H9 (cell line): ENCODE data around the gene CLINT1. TPM values are rescaled to one million over a fixed set of nuclear protein-coding genes. Genes with fewer than 3 reads are reported as not detected.
"Not testable (repeated sequence)": the region's sequence is repeated elsewhere in the genome, so short reads cannot be mapped to it uniquely, and the experiment has no call there.

ENCODE experiments used
- DNase-seq: peaks from one replicate; pipeline ENCODE4 v3.0.0-alpha.2; 2017
- H2AFZ ChIP-seq: one replicate; pipeline ENCODE4 v1.6.1; 2013; ENCODE audit warnings: mild to moderate bottlenecking, low read length, control low read depth, moderate library complexity
- H2AK5ac ChIP-seq: 2 replicates; pipeline ENCODE4 v1.6.1; 2013; ENCODE audit warnings: low read length, control low read depth, mixed read lengths; ENCODE audit not compliant: insufficient read length
- H2BK120ac ChIP-seq: one replicate; pipeline ENCODE4 v1.6.1; 2013; ENCODE audit warnings: low read depth, mild to moderate bottlenecking, low read length, control low read depth, inconsistent platforms; ENCODE audit not compliant: poor library complexity, severe bottlenecking
- H2BK12ac ChIP-seq: 2 replicates; pipeline ENCODE4 v1.6.1; 2013; ENCODE audit warnings: low read length, control low read depth, mixed read lengths, low read depth; ENCODE audit not compliant: insufficient read length
- H2BK15ac ChIP-seq: 2 replicates; pipeline ENCODE4 v1.6.1; 2013; ENCODE audit warnings: low read depth, low read length, control low read depth
- H2BK20ac ChIP-seq: one replicate; pipeline ENCODE4 v1.6.1; 2013; ENCODE audit warnings: low read depth, mild to moderate bottlenecking, low read length, control low read depth, inconsistent platforms; ENCODE audit not compliant: poor library complexity, severe bottlenecking
- H2BK5ac ChIP-seq: 2 replicates; pipeline ENCODE4 v1.6.1; 2013; ENCODE audit warnings: low read length, control low read depth, mixed read lengths; ENCODE audit not compliant: insufficient read length
- H3K14ac ChIP-seq: 2 replicates; pipeline ENCODE4 v1.6.1; 2013; ENCODE audit warnings: low read length, control low read depth; ENCODE audit not compliant: insufficient read depth
- H3K18ac ChIP-seq: 2 replicates; pipeline ENCODE4 v1.6.1; 2013; ENCODE audit warnings: low read depth, mild to moderate bottlenecking, mixed read lengths, low read length, control low read depth; ENCODE audit not compliant: insufficient read length
- H3K23ac ChIP-seq: 2 replicates; pipeline ENCODE4 v1.6.1; 2013; ENCODE audit warnings: low read length, control low read depth, mixed read lengths, low read depth; ENCODE audit not compliant: insufficient read length
- H3K23me2 ChIP-seq: 2 replicates; pipeline ENCODE4 v1.6.1; 2013; ENCODE audit warnings: low read depth, mild to moderate bottlenecking, mixed read lengths, low read length, control low read depth; ENCODE audit not compliant: insufficient read length, poor library complexity, severe bottlenecking
- H3K27ac ChIP-seq: 2 replicates; pipeline ENCODE4 v1.5.1; 2013; ENCODE audit warnings: low read length, control low read depth, mixed read lengths, low read depth; ENCODE audit not compliant: insufficient read length
- H3K27me3 ChIP-seq: 2 replicates; pipeline ENCODE4 v1.6.1; 2013; ENCODE audit warnings: low read length, control low read depth, inconsistent platforms; ENCODE audit not compliant: insufficient read depth
- H3K4ac ChIP-seq: 2 replicates; pipeline ENCODE4 v1.6.1; 2013; ENCODE audit warnings: low read depth, mild to moderate bottlenecking, control low read depth, inconsistent platforms, low read length, moderate library complexity
- H3K4me1 ChIP-seq: 2 replicates; pipeline ENCODE4 v1.6.1; 2013; ENCODE audit warnings: low read length, control low read depth, inconsistent platforms; ENCODE audit not compliant: insufficient read depth
- H3K4me2 ChIP-seq: 2 replicates; pipeline ENCODE4 v1.6.1; 2013; ENCODE audit warnings: low read length, control low read depth, mixed read lengths; ENCODE audit not compliant: insufficient read length, insufficient read depth
- H3K56ac ChIP-seq: 2 replicates; pipeline ENCODE4 v1.6.1; 2013; ENCODE audit warnings: low read depth, mild to moderate bottlenecking, mixed read lengths, low read length, control low read depth; ENCODE audit not compliant: insufficient read length
- H3K79me1 ChIP-seq: 2 replicates; pipeline ENCODE4 v1.6.1; 2013; ENCODE audit warnings: low read depth, mild to moderate bottlenecking, moderate library complexity, low read length, control low read depth, inconsistent platforms; ENCODE audit not compliant: insufficient read depth, poor library complexity, severe bottlenecking
- H3K79me2 ChIP-seq: 2 replicates; pipeline ENCODE4 v1.6.1; 2013; ENCODE audit warnings: low read length, control low read depth, inconsistent platforms; ENCODE audit not compliant: insufficient read depth
- H3K9ac ChIP-seq: 2 replicates; pipeline ENCODE4 v1.6.1; 2013; ENCODE audit warnings: low read length, control low read depth, mixed read lengths; ENCODE audit not compliant: insufficient read length; ENCODE audit errors: extremely low read depth
- H3K9me3 ChIP-seq: one replicate; pipeline ENCODE4 v1.6.1; 2013; ENCODE audit warnings: low read depth, low read length, inconsistent platforms; ENCODE audit not compliant: control insufficient read depth
- H3T11ph ChIP-seq: one replicate; pipeline ENCODE4 v1.6.1; 2013; ENCODE audit warnings: mild to moderate bottlenecking, low read length, control low read depth, inconsistent platforms
- H4K20me1 ChIP-seq: one replicate; pipeline ENCODE4 v1.6.1; 2013; ENCODE audit not compliant: control insufficient read depth, insufficient read length, insufficient read depth
- H4K5ac ChIP-seq: 2 replicates; pipeline ENCODE4 v1.6.1; 2013; ENCODE audit warnings: low read depth, mild to moderate bottlenecking, mixed read lengths, low read length, control low read depth; ENCODE audit not compliant: insufficient read length
- H4K8ac ChIP-seq: replicated peaks from 2 replicates; pipeline ENCODE4 v1.6.1; 2013; ENCODE audit warnings: low read length, control low read depth, mixed read lengths, low read depth; ENCODE audit not compliant: insufficient read length
- H4K91ac ChIP-seq: 2 replicates; pipeline ENCODE4 v1.6.1; 2013; ENCODE audit warnings: low read depth, mild to moderate bottlenecking, moderate library complexity, mixed read lengths, low read length, control low read depth; ENCODE audit not compliant: insufficient read length
- H3K27ac Mint-ChIP-seq, 3 experiments: 2 replicates in 2 of 3; 3 replicates in 1 of 3; pipeline ENCODE4 v1.8.0; 2020 to 2021; ENCODE audit warnings: mixed read lengths in 3 of 3, mild to moderate bottlenecking in 1 of 3, moderate library complexity in 1 of 3
- H3K27me3 Mint-ChIP-seq: 2 replicates; pipeline ENCODE4 v1.8.0; 2021; ENCODE audit warnings: low read depth, mild to moderate bottlenecking, moderate library complexity, mixed read lengths
- H3K36me3 Mint-ChIP-seq, 3 experiments: 2 replicates in 2 of 3; 3 replicates in 1 of 3; pipeline ENCODE4 v1.8.0; 2020 to 2021; ENCODE audit warnings: low read depth in 3 of 3, mixed read lengths in 3 of 3; ENCODE audit not compliant: insufficient read depth in 1 of 3
- H3K4me1 Mint-ChIP-seq, 2 experiments: 2 replicates each; pipeline ENCODE4 v1.8.0; 2020; ENCODE audit warnings: mixed read lengths in 2 of 2
- H3K4me3 Mint-ChIP-seq, 2 experiments: 2 replicates in 1 of 2; 3 replicates in 1 of 2; pipeline ENCODE4 v1.8.0; 2020 to 2021; ENCODE audit warnings: mild to moderate bottlenecking in 2 of 2, mixed read lengths in 2 of 2, moderate library complexity in 1 of 2
- H3K9me3 Mint-ChIP-seq, 2 experiments: 2 replicates in 1 of 2; 3 replicates in 1 of 2; pipeline ENCODE4 v1.8.0; 2020; ENCODE audit warnings: mild to moderate bottlenecking in 2 of 2, mixed read lengths in 2 of 2, moderate library complexity in 1 of 2
- WGBS: extraction: QIAGEN DNeasy Blood & Tissue Kit; methylation state at CpG from one replicate; pipeline ENCODE4 v1.1.7; 2013; ENCODE audit warnings: missing lambda C conversion rate, low lambda C conversion rate, mixed read lengths; ENCODE audit not compliant: insufficient read length; ENCODE audit errors: extremely low coverage; 5-methylcytosine and 5-hydroxymethylcytosine counted together
- total RNA-seq: library from RNA; stranded (reverse); gene quantifications from 2 replicates; pipeline ENCODE4 v1.2.1, GENCODE V29; 2021

CLINT1 gene
- total RNA-seq, 1 experiment from 2014 or later, result 79.1 TPM

DNA sequence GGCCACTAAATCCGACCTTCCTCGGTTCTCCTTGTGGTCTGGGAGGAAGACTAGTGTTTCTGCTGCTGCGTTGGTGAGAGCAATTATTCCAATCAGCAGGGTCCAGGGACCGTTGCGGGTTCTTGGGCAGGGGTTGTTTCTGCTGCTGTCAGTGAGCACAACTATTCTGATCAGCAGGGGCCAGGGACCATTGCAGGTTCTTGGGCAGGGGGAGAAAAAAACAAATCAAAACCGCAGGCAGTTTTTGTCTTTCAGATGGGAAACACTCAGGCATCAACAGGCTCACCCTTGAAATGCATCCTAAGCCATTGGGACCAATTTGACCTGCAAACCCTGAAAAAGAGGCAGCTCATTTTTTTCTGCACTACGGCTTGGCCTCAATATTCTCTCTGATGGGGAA, 22.6 kb upstream of the CLINT1 start:
- not testable (repeated sequence) for H2BK12ac ChIP-seq
- no CpG with 5 or more reads among the region's 7 CpGs for WGBS
- H3K27me3 Mint-ChIP-seq, result peaks cover 61% of the 10 kb centered on the region

More for the DNA sequence above, 22.6 kb upstream of the CLINT1 start:
- Mint-ChIP-seq H3K36me3 (peaks cover 2 to 25% (median 7%) of the 10 kb centered on the region in 3 experiments; a peak in 6 of 7 replicates), H3K9me3 (peaks cover 25 to 32% of the 10 kb centered on the region in 2 experiments), H3K27ac (peak overlapping the region in 1 of 3 experiments; percentile 26; a peak in 1 of 7 replicates), H3K4me1 (peaks cover 22% of the 10 kb centered on the region in 2 experiments), H3K4me3 (0 out of 5 replicates have a peak overlapping the region, but pooled peaks of 1 of the 2 experiments have one; percentile 10)
- not testable (repeated sequence) for H3K4me1 ChIP-seq, H3K4me2 ChIP-seq, H3K79me2 ChIP-seq, H3K18ac ChIP-seq, H3K14ac ChIP-seq, H2AFZ ChIP-seq, H3K27ac ChIP-seq, H3K23me2 ChIP-seq, H3T11ph ChIP-seq, H3K9me3 ChIP-seq, H3K9ac ChIP-seq, H4K5ac ChIP-seq, H4K20me1 ChIP-seq, H2BK120ac ChIP-seq, H3K27me3 ChIP-seq, H4K91ac ChIP-seq, H2BK5ac ChIP-seq, H3K23ac ChIP-seq, H3K56ac ChIP-seq, H2AK5ac ChIP-seq, H2BK20ac ChIP-seq, H3K79me1 ChIP-seq, H2BK15ac ChIP-seq, H3K4ac ChIP-seq, H4K8ac ChIP-seq
- peak; percentile 39 for DNase-seq
